Measurements from ENCODE around the gene LARGE2. TPM values are rescaled to one million over a fixed set of nuclear protein-coding genes. Genes with fewer than 3 reads are reported as not detected.

The LARGE2 gene
- total and polyA plus RNA-seq, 9 of the 15 experiments (the other 6 are each of a cell fraction or from before 2014, with no cell fraction given) = 0.56 to 14.1 (median 6.6) TPM

- Histone ChIP-seq H3K36me3 (ENCODE audit: control insufficient read depth, insufficient read depth, low read length) (peaks cover 50% of the 10 kb centered on the region; the same call in 2 of the 3 replicates), H2AFZ (ENCODE audit: low read depth, low read length) (no peak overlapping the region), H3K4me2 (ENCODE audit: insufficient read depth, low read length) (no peak overlapping the region), H3K27me3 (ENCODE audit: control insufficient read depth in 2 of 2, insufficient read depth in 2 of 2, low read length in 2 of 2) (no peaks in the 10 kb centered on the region), H3K9me3 (replicated peaks; ENCODE audit: control insufficient read depth, insufficient read depth, low read depth, low read length) (no peaks in the 10 kb centered on the region), H3K9me1 (ENCODE audit: control insufficient read depth, insufficient read depth, low read length) (no peaks in the 10 kb centered on the region), H3K9ac (ENCODE audit: insufficient read depth in 1 of 2, low read depth in 2 of 2, low read length in 2 of 2) (peak overlapping the region in 1 of 2 experiments; percentile 55; a peak in 2 of 4 replicates), H3K4me1 (replicated peaks in 1 of 2; ENCODE audit: control insufficient read depth in 2 of 2, insufficient read depth in 2 of 2, low read length in 2 of 2) (peaks cover 5 to 39% of the 10 kb centered on the region in 2 experiments; a peak in 3 of 5 replicates), H4K20me1 (replicated peaks; ENCODE audit: control insufficient read depth, insufficient read depth, low read length) (no peaks in the 10 kb centered on the region; the same call in 1 of the 2 replicates), H3K79me2 (ENCODE audit: control insufficient read depth, insufficient read depth, low read length) (no peaks in the 10 kb centered on the region), H3K27ac (ENCODE audit: extremely low read depth, low read depth, low read length) (no peak overlapping the region), H3K4me3 (no peak overlapping the region)
- in situ Hi-C loops (cut with MboI) = no loop called here
- no peak for TF ChIP-seq ZNF696 (CRISPR knock-in tag; conservative IDR thresholded peaks at IDR 0.05)
- TF ChIP-seq NCOA4 (IDR thresholded peaks at IDR 0.05; ENCODE audit: partially characterized antibody) = no peak
- no peak for TF ChIP-seq ZC3H4 (CRISPR knock-in tag; IDR thresholded peaks at IDR 0.05; ENCODE audit: borderline replicate concordance)
- peak; percentile 24 for TF ChIP-seq RBM22 (IDR thresholded peaks at IDR 0.05; ENCODE audit: low read depth, low read length, poor library complexity, severe bottlenecking)
- ChIA-PET POLR2A (interaction anchor here (0.7 to 1.5 kb wide), 4 partner anchors 9 to 305 kb away, joined by 3 to 5 read pairs (median 3); no protein-coding TSS in a partner anchor), CTCF (ENCODE audit: low intra/inter-chr PET ratio) (no interaction called here)
- no peak for FAIRE-seq
- BruUV-seq (replicated peaks) = no TSS peak
- no peak for DNase-seq (ENCODE audit: extremely low read depth in 1 of 4, low spot score in 3 of 4)
- no peak for ATAC-seq
- intact Hi-C loops (cut with micrococcal nuclease) = no loop called here
- 91% methylated on average over 10 of the region's 10 CpGs for whole genome bisulfite sequencing (ENCODE audit: insufficient coverage, low coverage, missing lambda C conversion rate)
Measured at GRCh38 chr11:45931739-45932138, 9.3 kb downstream of the LARGE2 start.

GRCh38 chr11:45932217-45932616 is 9.8 kb downstream of the LARGE2 start:
- DNase-seq (ENCODE audit: extremely low read depth in 1 of 4, low spot score in 3 of 4) = no peak
- BruUV-seq (replicated peaks) = no TSS peak
- ATAC-seq = no peak
- H3K4me1 ChIP-seq (replicated peaks in 1 of 2; ENCODE audit: control insufficient read depth in 2 of 2, insufficient read depth in 2 of 2, low read length in 2 of 2) = peaks cover 5 to 39% of the 10 kb centered on the region in 2 experiments; a peak in 3 of 5 replicates
- no peak for FAIRE-seq
- 55% methylated on average over 8 of the region's 8 CpGs for WGBS (ENCODE audit: insufficient coverage, low coverage, missing lambda C conversion rate)
- H3K9ac ChIP-seq (ENCODE audit: insufficient read depth in 1 of 2, low read depth in 2 of 2, low read length in 2 of 2) = peak overlapping the region in 1 of 2 experiments; percentile 66; a peak in 1 of 4 replicates
- POLR2A ChIA-PET = interaction anchor here (1.1 to 1.5 kb wide), 2 partner anchors 9 to 35 kb away, joined by 3 to 5 read pairs; no protein-coding TSS in a partner anchor
- H3K9me3 ChIP-seq (replicated peaks; ENCODE audit: control insufficient read depth, insufficient read depth, low read depth, low read length) = no peaks in the 10 kb centered on the region
- H3K27me3 ChIP-seq (ENCODE audit: control insufficient read depth in 2 of 2, insufficient read depth in 2 of 2, low read length in 2 of 2) = no peaks in the 10 kb centered on the region
- H3K4me2 ChIP-seq (ENCODE audit: insufficient read depth, low read length) = no peak overlapping the region
- no peak overlapping the region for H3K27ac ChIP-seq (ENCODE audit: extremely low read depth, low read depth, low read length)
- no peak overlapping the region for H3K4me3 ChIP-seq
- no peaks in the 10 kb centered on the region for H3K9me1 ChIP-seq (ENCODE audit: control insufficient read depth, insufficient read depth, low read length)
- no peaks in the 10 kb centered on the region for H3K79me2 ChIP-seq (ENCODE audit: control insufficient read depth, insufficient read depth, low read length)
- TF ChIP-seq SMAD3 (CRISPR knock-in tag; conservative IDR thresholded peaks at IDR 0.05) (no peak), ETV1 (tag; conservative IDR thresholded peaks at IDR 0.05; ENCODE audit: low read depth) (no peak), PBX2 (CRISPR knock-in tag; IDR thresholded peaks at IDR 0.05; ENCODE audit: low read depth) (no peak), PBX2 (tag; conservative IDR thresholded peaks at IDR 0.05; ENCODE audit: low read depth) (no peak), USF1 (CRISPR knock-in tag; IDR thresholded peaks at IDR 0.05) (no peak)
- no peak overlapping the region for H2AFZ ChIP-seq (ENCODE audit: low read depth, low read length)
- peaks cover 53% of the 10 kb centered on the region; the same call in 2 of the 3 replicates for H3K36me3 ChIP-seq (ENCODE audit: control insufficient read depth, insufficient read depth, low read length)
- in situ Hi-C loops (cut with MboI) (no loop called here), intact Hi-C loops (cut with micrococcal nuclease) (no loop called here)
- no peaks in the 10 kb centered on the region; the same call in 1 of the 2 replicates for H4K20me1 ChIP-seq (replicated peaks; ENCODE audit: control insufficient read depth, insufficient read depth, low read length)
- CTCF ChIA-PET (ENCODE audit: low intra/inter-chr PET ratio) = no interaction called here

Measured in K562 (cell line).